Hematopoietic multipotent progenitor cell treated with erythropoietin and hydrocortisone succinate and interleukin-3 and kit ligand, for 15 days (in vitro differentiated cells): Measurements from ENCODE around the gene SNPH.
A peak's percentile ranks its signal among the peaks of the same experiment; 100 is the strongest.

ENCODE experiments used
- DNase-seq: peaks from one replicate; pipeline ENCODE4 v3.0.0-alpha.2; 2015; ENCODE audit warnings: low spot score

Gene SNPH

DNA sequence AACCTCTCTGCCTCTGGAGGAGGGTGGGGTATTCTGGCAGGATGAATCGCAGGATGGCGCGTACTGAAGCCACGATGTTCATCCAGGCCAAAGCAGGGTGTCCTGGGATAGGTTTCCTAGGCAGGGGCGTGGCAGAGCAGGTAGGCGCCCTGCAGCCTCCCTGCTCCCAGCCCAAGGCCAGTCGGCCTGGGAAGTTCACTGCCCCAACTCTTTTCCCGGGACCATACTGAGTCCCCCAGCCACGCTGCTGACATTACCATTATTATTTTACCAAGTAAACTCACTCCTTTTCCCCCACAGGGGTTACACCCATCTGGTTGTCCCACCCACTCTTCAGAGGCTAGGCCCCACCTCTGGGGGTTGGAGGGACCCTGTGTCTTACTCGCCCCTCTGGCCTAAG, 41.1 kb downstream of the SNPH start:
- DNase-seq = no peak

DNA sequence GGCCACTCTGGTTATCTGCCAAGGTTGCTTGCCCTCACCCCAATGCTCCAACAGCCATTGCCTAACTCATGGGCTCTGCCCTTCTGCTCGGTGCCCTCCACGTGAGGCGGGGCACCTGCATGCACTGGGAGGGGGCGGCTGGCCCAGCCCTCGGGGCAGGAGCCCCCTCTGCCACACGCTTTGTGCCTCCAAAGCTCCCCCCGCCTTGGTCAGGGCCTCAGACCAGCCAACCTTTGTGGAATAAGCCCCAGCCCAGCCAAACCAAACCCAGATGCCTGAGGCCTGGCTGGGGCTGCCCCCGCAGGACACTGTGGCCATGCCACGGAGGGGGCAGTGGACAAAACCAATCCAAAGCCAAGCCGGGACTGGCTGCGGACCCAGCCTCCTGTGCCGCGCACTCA, 41.5 kb downstream of the SNPH start:
- DNase-seq = no peak

DNA sequence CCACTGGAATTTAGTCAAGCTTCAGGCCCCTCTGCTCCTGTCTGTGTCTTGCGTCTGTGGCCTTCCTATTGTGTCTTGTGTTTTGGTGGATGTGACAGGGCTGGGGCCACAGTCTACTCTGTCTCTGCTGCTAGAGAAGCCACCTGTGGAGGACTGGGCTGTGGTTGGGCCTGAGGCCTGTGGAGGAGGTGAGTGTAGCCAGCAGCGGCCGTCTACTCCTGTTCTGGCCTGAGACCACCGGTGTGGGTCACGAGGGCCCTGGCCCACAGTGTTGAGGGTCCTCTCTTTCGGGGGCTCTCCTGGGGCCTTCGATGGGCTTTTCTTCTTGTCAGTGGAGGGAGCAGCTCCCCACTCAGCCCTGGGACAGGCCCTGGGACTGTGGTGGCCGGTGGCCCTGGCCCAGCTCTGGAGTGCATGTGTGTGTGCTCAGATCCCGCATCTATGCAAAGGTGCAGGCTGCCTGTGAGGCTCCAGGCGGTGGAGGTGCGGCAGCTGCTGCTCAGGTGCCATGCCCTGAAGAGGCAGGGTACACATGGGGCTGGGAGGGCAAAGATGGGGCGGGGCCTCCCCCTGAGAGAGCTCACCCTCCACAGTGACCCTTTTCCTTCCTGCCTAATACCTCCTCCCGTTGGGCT, 42.1 kb downstream of the SNPH start:
- DNase-seq = no peak

DNA sequence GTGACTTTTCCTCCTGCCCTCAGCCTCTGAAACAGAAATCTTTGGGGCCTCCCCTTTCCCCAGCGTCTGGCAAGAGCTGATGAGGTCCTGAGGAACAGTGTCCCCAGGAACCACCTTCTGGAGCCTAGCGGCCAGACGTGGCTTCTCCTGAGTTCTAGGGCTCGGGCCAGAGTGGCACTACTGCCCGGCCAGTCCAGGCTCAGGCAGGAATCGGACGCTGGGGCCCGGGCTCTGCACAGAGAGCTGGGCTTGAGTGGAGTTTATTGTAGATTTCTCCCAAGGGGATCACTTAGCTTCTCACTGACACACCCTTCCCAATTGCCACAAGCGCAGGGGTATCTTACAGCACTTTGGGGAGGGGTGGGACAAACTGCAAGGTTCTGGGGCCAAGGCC, 42.6 kb downstream of the SNPH start:
- no peak for DNase-seq

DNA sequence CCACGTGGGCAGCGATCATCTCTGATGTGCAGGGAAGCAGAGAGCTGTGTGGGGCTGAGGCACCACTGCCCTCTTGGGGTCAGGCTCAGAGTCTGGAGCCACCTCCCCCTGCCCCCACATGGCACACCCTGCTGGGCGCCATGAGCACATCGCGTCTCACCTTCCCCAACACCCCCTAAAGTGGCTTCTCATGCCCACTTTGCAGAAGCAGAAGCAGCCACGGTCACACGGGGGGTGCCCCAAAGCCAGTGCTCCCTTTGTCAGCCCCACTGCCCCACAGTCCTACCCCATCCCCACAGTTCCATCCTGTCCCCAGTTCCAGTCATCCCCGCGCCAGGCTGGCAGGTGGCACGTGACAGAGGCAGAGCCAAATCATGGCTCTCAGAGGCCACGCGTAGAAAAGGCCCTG, 43.3 kb downstream of the SNPH start:
- DNase-seq = no peak

DNA sequence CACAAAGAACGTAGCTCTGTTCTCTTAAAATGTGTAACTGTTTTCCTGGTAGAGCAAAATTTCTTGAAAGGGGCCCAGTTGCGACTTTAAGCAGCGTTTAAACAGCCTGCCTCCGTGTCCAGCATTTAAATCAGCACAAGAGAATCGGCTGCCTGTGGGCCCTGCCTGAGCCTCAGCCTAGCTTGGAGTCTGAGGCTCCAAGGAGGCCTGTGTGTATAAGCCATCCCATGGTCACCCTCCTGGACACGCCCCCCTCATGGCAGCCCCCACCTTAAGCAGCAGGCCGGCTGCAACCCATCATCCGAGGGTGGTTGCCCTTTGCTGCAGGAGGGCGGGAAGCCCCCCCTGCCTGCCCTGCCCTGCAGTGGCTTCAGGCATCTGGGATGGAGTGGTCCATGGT, 44.0 kb downstream of the SNPH start:
- DNase-seq = no peak

DNA sequence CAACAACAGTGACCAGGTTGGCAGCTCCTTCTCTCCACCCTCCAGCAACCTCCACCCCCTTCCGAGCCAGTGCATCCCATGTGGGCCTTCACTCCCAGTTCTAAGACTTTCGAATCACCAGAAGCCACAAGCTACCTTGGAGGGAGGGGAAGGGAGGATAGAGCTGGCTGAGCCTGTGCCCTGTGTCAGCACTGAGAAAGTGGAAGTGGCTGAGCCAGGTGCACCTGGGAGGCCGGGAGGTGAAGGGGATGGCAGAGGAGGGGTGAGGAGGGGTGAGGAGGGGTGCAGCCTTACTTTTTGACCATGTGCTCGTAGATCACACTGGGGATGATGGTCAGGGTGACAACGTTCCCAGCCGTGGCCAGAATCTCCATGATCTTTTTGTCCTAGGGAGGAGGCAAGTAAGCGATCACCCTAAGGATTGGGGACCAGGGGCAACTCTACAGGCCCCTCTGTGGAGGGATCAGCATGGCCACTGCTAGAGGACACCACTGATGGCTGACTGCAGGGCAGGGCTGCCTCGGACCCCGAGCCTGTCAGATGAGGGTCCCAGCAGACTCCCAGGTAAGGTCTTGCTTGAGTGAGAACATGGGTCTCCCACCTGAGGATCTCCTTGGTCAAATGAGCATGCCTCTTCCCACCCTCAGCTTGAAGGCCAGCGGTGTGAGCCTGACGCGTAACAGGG, 44.6 kb downstream of the SNPH start:
- no peak for DNase-seq

DNA sequence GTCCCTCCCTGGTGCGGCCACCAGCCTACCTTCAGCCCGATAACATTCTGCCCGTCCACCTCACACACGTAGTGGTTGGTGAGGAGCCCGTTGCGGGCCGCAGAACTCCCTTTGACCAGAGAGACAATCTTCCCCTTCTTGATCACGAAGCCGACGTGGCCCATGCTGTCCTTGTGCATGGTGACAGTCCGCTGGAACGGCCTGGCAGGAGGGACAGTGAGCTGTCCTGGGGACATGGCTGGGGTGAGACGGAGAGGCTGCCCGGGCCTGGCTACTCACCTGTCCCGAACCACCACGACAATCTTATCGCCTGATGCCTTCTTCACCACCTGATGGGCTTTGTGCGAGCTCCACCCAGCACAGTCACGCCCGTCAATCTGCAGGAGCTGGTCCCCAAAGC, 46.2 kb downstream of the SNPH start:
- no peak for DNase-seq

DNA sequence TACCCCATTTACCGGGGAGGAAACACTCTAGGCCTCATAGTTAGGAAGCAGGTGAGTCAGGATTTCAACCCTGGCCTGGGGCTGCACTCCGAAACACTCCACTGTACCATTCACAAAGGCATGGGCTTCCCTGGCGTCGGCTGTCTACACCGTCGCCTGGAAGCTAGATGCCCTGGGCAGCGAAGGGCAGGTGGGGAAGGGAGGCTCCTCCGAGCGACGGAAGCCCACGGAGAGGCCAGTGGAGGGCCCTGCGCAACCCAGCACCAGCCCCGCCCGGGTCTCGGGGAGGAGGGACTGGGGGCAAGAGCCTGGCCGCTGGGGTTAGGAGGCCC, 46.8 kb downstream of the SNPH start:
- DNase-seq = no peak

DNA sequence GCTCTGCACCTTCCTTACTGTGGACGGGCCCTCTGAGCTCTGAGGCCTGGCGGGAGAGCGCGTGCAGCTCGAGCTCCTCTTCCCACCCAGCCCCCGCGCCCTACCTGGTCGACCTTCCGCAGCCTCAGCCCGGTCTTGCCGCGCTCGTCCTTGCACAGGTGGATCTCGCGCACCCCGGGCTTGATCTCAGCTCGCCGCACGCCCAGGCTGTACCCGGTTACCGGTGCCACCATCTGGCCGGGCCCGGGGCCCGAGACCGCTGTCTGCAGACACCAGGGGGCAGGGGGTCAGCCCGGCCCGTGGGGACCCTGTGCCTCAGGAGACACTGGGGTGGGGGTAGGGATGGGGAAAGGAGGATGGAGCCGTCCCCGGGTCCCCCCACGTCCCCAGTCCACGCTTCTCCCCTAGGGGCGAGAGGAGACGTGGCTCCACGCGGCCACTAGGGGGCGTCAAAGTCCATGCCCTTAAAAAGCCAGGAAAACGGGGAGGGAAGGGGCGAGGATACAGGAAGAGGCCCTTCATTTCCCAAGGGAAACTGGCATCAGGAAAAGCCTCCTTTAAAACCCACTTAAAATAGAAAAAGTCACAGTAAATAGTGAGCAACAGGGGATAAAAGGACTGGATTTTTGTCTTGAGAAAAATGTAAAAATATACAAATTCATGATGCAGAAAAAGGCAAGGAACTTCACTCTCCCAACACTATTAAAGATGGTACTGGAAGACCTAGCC, 47.3 kb downstream of the SNPH start:
- peak; percentile 73 for DNase-seq

DNA sequence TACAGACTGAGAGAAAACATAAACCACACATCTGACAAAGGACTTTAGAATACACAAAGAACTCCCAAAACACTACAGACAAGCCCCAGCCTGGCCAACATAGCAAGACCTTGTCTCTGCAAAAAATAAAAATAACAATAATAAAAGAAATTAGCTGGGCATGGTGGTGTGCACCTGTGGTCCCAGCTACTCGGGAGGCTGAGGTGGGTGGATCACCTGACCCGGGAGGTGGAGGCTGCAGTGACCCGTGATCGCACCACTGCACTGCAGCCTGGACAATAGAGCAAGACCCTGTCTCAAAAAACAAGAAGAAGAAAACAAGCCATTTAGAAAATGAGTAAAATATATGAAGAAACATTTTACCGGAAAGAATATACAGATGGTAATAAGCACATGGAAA, 49.7 kb downstream of the SNPH start:
- DNase-seq = no peak

DNA sequence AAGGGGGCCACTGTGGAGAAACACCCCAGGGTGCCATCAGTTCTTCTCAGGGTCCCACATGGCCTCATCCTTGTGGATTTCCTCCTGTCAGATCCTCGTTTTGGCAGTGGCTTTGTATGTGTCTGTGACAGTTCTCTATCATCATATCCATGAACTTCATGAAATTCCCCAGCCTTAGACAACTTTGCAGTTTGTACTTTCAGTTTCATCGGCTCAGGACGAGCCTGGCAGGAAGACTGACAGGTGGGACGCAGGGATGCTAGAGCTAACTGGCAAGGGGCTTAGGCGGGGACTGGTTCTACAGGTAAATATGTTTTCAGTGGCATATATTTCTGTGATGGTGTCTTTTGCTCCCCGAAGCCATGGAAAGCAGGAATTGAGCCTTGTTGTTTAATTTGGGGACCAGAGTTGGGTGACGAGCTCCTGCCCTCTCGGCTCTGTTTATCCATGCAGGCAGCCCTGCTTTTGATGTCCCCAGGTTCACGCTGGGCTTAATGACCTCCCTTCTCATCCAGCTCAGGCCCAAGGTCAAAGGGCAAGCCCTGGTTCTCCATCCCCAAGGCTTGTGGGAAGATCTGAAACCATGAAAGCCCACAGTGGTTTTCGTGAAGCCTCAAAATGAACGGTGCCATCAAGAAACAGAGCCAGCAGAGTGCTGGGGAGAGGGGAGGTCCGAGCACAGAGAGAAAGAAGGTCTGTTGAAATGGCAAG, 51.6 kb downstream of the SNPH start:
- DNase-seq = no peak

DNA sequence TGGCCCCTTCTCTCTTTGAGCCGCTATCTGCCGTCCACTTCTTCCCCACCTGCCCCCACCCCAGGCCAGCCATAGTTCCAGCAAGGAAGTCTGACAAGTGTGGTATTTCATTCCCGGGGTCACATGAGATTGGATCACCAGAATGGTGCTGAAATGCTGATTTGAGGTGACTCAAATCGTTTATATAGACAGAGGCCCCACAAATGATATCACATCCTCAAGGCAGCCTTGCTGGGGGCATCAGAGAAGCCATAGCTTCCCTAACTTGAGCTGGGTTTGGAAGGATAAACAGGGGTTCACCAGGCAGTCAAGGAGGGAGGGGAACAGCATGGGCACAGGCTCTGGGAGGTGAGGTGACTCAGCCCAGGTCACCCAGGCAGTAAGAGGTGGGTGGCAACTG, 53.0 kb downstream of the SNPH start:
- DNase-seq = no peak

DNA sequence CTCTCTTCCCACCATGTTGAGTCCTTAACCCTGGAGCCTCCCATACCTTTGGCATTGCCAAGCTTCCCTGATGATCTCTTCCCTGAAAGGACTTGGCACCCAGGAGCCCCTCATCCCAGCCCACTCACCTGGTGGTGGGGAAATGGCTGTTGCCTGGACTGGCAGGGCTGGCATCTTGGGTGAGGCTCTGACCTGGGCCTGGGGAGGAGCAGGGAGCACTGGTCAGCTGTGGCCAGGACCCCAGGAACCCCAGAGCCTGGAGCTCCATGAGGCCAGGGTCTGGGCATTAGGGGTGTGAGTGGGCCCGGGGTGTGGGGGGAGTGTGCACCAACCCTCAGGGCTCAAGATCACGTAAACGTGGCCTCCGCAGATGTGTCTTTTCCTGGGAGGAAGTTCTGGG, 53.4 kb downstream of the SNPH start:
- no peak for DNase-seq

DNA sequence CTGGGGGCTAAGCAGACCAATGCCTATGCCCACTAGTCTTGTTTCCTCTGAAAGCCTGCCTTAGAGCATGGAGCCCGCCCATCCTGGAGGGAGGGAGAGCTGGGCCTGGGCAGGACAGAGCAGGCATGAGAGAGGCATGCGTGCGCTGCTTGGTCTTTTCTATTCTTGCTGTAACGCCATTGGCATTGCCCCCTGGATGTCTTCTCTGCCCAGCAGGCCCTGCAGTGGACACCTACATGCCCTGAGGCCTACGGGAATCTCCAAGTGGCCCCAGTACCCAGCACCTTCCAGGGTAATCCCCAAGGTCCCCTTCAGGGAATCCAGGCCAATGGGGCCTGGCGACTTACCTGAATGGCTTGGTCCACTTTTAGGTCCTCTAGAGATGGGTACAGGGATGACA, 53.9 kb downstream of the SNPH start:
- DNase-seq = no peak

DNA sequence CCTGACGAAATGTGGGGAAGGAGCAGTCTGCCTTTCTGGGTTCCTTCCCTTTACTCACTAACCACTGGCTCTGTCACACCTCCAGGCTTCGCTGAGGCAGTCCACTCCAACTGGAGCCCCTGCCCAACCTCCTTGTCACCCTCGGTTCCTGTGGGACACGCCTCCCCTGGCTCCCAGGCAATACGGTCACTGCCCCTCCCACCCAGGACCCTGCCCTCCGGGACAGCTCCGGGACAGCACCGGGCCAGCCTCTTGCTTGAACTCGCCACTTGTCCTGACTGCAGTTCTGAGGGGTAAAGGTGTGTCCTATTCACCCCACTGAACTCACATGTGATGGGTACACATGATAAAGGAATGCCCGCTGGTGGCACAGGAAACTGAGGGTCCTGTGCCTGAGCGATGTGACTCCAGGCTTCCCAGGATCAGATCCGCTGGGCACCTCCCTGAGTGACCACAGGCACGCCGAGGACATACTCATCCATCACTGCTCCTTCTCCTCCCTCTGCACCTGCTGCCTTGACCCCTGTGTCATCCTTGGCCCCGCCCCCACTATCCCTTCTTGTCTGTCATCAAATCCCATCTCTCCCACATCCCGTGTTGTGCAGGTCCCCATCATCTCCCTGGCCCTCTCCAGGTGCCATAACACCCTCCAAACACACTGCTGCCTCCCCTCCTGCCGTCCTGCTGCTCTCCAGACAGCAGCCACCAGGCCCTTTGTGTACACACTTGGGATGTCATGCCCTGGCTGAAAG, 55.0 kb downstream of the SNPH start:
- DNase-seq = no peak

DNA sequence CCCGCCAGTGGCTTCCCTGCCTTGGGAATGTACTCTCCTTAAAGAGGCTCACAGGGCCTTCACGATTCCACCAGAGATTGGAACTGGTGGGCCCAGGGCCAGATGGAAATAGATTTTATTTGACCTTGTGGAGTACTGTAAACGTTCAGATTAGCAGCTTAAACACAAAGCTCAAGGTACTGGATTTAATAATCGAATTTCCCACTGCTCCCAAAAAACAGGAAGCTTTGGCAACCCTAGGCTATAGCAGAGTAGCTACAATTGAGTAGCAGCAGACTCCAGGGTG, 55.5 kb downstream of the SNPH start:
- DNase-seq = no peak

DNA sequence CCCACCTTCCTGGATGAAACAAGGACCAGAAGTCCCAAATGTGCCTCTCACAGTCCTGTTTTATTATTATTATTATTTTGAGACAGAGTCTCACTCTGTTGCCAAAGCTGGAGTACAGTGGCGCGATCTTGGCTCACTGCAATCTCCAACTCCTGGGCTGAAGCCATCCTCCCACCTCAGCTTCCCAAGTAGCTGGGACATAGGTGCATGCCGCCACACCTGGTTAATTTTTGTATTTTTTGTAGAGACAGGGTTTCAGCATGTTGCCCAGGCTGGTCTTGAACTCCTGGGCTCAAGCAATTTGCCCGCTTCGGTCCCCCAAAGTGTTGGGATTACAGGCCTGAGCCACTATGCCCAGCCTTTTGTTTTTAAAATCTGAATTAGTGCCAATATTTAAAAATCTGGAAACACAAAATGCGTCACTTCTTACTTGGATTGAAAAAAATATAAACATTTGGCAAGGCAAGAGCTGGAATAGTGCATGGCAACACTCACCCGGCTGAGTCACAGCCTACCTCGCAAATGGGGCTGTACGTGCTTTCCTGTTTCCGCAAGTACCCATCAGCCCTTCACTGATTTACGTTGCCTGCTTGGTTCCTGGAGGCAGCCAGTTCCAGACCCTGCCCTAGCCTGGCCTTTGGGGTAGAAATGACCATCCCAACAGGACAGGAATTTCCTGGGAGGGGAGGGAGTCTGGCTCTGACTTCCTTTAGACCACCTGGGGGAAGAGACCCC, 56.6 kb downstream of the SNPH start:
- no peak for DNase-seq

DNA sequence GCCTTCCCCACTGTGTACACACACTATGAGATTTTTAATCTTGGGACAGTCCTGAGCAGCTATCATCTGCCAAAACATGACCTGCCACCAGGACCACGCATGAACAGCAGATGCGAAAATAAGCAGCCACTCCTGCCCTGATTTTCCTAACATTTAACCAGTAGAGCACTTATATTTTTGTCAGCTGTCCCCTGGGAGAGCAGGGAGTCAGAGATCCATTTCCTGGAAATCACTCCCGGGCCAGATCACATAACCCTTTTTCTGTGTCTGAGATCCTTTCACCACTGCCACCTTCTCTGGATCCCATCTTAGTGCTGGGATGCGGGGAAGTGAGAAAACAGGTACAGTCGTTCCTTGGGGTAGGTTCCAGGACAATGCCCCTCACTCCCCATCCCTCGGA, 57.2 kb downstream of the SNPH start:
- no peak for DNase-seq

DNA sequence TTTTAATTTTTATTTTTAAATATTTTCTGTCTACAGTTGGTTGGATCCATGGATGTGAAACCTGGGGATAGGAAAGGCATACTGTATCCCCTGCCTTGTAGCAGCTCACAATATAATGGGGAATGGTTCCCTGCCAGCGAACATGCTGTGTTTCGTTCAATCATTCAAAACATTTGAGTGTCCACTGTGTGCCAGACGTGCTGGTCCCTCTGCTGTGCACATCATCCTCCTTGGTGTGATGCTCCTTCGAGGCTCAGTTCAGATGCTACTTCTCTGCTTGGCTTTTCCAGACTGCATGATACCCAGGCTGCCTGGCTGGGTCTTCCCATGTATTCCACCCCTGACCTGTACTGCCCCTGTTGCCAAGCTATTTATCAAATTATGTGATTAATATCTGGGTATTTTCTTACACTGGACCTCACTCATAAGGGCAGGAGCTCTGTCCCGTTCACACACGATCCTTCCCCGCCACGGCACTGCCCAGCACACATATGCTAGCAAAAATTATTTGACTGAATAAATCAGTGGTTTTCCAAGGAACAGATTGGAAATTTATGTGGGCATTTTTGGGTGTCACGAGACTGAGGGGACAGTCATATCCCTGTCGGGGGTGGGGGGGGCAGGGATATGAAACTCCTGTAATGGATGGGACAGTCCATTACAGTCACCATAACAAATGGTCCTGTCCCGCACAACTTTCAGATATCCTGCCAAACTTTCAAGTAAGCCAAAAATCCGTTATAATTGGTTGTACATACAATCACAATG, 57.9 kb downstream of the SNPH start:
- DNase-seq = no peak

DNA sequence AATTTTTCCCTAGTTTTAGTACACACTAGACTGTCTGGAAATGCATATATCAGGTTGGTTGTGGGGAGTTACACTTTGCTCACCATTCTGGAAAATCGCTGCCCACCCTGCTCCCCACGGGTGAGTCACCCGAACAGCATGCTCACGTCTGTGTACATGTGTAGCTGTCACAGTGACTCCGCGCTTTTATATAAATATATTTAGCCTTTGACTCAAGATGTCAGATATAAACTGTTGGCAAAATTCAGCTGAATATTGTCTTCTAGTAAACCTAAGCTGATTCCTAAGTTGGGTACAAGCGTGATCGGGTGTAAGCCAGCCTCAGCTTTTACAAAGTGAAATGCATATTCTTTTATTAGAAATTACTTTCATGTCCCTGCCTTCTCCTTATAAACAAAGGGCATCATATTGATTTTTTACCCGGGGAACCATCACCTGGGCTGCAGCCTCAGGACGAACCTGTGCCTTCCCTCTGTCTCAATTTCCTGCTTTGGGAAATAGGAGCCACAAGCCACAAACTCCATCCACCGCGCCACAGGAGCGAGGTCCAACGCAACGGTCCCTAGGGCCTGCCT, 58.6 kb downstream of the SNPH start:
- DNase-seq = peak; percentile 64
